GM12878 (cell line): ENCODE data around the gene SSBP2. TPM values are rescaled to one million over a fixed set of nuclear protein-coding genes. Genes with fewer than 3 reads are reported as not detected.

Experiments used
- ESRRA ChIP-seq: IDR thresholded peaks from 2 replicates; pipeline ENCODE4 v1.6.1; 2012; ENCODE audit warnings: mild to moderate bottlenecking, low read length, improper control_type of control experiment
- ETV6 ChIP-seq, 2 experiments: fragments of 450-650 bp in 1 of 2; IDR thresholded peaks in 1 of 2; conservative IDR thresholded peaks in 1 of 2; 2 replicates each; pipeline ENCODE4 v1.6.1; 2014; ENCODE audit warnings: antibody characterized with exemption in 1 of 2, borderline replicate concordance in 1 of 2, low read depth in 1 of 2, mild to moderate bottlenecking in 1 of 2, moderate library complexity in 1 of 2
- MTA2 ChIP-seq: fragments of 450-650 bp; IDR thresholded peaks from 2 replicates; pipeline ENCODE4 v1.6.1; 2016; ENCODE audit warnings: low read depth, mild to moderate bottlenecking, moderate library complexity
- NFXL1 ChIP-seq: fragments of 450-650 bp; IDR thresholded peaks from 2 replicates; pipeline ENCODE4 v1.6.1; 2017; ENCODE audit warnings: antibody characterized with exemption, mild to moderate bottlenecking, borderline replicate concordance
- RELA ChIP-seq: fragments of 450-650 bp; IDR thresholded peaks from 2 replicates; pipeline ENCODE4 v1.8.0; 2014; ENCODE audit warnings: borderline replicate concordance; ENCODE audit not compliant: partially characterized antibody
- RUNX3 ChIP-seq: IDR thresholded peaks from 2 replicates; pipeline ENCODE4 v1.6.1; 2012; ENCODE audit warnings: low read length, inconsistent platforms
- SMAD5 ChIP-seq: IDR thresholded peaks from 2 replicates; pipeline ENCODE4 v1.6.1; 2016; ENCODE audit warnings: antibody characterized with exemption, low read depth
- SMARCA5 ChIP-seq: fragments of 450-650 bp; IDR thresholded peaks from 2 replicates; pipeline ENCODE4 v1.6.1; 2017; ENCODE audit warnings: mild to moderate bottlenecking
- SRF ChIP-seq, 2 experiments: IDR thresholded peaks; 2 replicates each; pipeline ENCODE4 v1.6.1; 2011; ENCODE audit warnings: low read depth in 2 of 2, low read length in 2 of 2, mild to moderate bottlenecking in 1 of 2, moderate library complexity in 1 of 2
- STAT3 ChIP-seq: IDR thresholded peaks from 2 replicates; pipeline ENCODE4 v1.6.1; 2011; ENCODE audit warnings: low read depth, low read length, improper control_type of control experiment
- YBX1 ChIP-seq: fragments of 450-650 bp; IDR thresholded peaks from 2 replicates; pipeline ENCODE4 v1.6.1; 2016; ENCODE audit warnings: antibody characterized with exemption
- ZNF384 ChIP-seq: IDR thresholded peaks from 2 replicates; pipeline ENCODE4 v1.6.1; 2012; ENCODE audit warnings: low read depth, mild to moderate bottlenecking, low read length, improper control_type of control experiment, borderline replicate concordance
- polyA plus RNA-seq, 11 experiments: library from polyadenylated mRNA; depleted of rRNA in 4 of 11; unstranded in 6 of 11; stranded (reverse) in 5 of 11; fragments of >200 nt; fragmentation: Nextera tagmentation in 4 of 11; fragmentation: Illumina TruSeq in 1 of 11; extraction: Ambion mirVana in 4 of 11; extraction: Trizol in 1 of 11; gene quantifications; 1 replicate in 1 of 11; 2 replicates in 10 of 11; pipeline versions ENCODE4 v1.2.1 to v1.2.3, GENCODE V29; 2011 to 2016; ENCODE audit warnings: inconsistent platforms in 2 of 11, missing spikeins in 2 of 11, low read depth in 1 of 11
- total RNA-seq, 4 experiments: library from RNA; depleted of rRNA in 3 of 4; stranded (reverse); fragments of >200 nt in 3 of 4; fragmentation: Illumina TruSeq in 1 of 4; extraction: Trizol in 1 of 4; gene quantifications; 2 replicates each; pipeline versions ENCODE4 v1.2.1 to v1.2.3, GENCODE V29; 2013 to 2021
- TF ChIP-seq, protein P1 (sequence below): fragments of 450-650 bp; IDR thresholded peaks from 2 replicates; pipeline ENCODE4 v1.6.1; 2017; ENCODE audit warnings: mild to moderate bottlenecking, low read depth, inconsistent platforms; ENCODE audit not compliant: poor library complexity, severe bottlenecking
- TF ChIP-seq, protein P2 (sequence below): IDR thresholded peaks from 2 replicates; pipeline ENCODE4 v1.6.1; 2012; ENCODE audit warnings: low read depth, low read length, improper control_type of control experiment

SSBP2 gene
- total and polyA plus RNA-seq, 10 of the 15 experiments (the other 5 are each of a cell fraction or from before 2014, with no cell fraction given) = 52.2 to 132 (median 110) TPM

DNA sequence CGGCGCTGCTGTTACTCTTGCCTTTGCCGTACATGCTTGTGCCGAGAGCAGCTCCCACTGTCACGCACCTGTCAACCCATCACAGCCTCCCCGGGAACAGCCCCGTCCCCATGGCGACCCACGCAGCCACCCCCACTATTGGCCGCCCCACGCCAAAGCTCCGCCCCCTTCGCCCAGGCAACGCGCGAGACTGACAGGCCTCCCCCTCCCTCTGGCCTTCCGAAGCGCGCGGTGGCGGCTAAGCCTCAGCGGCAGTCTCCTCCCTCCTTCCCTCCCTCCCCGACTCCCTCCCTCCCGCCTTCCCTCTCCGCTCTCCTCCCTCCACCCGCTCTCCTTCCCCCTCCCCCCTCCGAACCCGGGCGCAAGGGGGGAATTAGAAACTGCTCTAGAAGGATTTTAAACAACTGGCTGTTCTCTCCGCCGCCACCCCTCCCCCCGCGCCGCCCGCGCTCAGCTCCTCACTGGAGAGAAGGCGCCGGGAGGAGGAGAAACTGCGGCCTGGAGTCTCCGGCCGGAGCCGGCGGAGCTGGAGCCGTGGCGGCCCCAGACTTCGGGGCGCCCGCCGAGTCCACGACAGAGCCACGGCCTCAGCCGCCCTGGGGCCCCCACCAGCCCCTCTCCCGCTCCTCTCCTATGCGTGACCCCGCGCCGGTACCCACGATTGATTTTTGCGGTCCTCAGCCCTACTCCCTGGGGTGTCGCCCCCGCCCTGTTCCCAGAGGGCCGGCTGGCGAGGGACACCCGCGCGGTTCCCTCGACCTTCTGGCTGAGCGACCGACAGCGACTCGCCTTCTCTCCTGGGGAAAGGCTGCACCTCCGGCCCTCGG is at the start of gene SSBP2 (continued):
- TF ChIP-seq, protein P1, sequence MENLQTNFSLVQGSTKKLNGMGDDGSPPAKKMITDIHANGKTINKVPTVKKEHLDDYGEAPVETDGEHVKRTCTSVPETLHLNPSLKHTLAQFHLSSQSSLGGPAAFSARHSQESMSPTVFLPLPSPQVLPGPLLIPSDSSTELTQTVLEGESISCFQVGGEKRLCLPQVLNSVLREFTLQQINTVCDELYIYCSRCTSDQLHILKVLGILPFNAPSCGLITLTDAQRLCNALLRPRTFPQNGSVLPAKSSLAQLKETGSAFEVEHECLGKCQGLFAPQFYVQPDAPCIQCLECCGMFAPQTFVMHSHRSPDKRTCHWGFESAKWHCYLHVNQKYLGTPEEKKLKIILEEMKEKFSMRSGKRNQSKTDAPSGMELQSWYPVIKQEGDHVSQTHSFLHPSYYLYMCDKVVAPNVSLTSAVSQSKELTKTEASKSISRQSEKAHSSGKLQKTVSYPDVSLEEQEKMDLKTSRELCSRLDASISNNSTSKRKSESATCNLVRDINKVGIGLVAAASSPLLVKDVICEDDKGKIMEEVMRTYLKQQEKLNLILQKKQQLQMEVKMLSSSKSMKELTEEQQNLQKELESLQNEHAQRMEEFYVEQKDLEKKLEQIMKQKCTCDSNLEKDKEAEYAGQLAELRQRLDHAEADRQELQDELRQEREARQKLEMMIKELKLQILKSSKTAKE = no peak
- TF ChIP-seq NFXL1 (no peak), ETV6 (conservative IDR thresholded peaks at IDR 0.05 in 1 of 2, IDR thresholded peaks at IDR 0.05 in 1 of 2; ENCODE audit: borderline replicate concordance in 1 of 2, low read depth in 1 of 2) (no peak), ESRRA (no peak), RELA (no peak), SRF (IDR thresholded peaks at IDR 0.05; ENCODE audit: low read depth in 2 of 2, low read length in 2 of 2) (no peak), ZNF384 (no peak), YBX1 (no peak), SMARCA5 (peak; percentile 69), SMAD5 (no peak), STAT3 (no peak), RUNX3 (peak; percentile 66), MTA2 (peak; percentile 8; the same call in 1 of the 2 replicates)
- TF ChIP-seq, protein P2, sequence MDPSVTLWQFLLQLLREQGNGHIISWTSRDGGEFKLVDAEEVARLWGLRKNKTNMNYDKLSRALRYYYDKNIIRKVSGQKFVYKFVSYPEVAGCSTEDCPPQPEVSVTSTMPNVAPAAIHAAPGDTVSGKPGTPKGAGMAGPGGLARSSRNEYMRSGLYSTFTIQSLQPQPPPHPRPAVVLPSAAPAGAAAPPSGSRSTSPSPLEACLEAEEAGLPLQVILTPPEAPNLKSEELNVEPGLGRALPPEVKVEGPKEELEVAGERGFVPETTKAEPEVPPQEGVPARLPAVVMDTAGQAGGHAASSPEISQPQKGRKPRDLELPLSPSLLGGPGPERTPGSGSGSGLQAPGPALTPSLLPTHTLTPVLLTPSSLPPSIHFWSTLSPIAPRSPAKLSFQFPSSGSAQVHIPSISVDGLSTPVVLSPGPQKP = peak; percentile 64; the same call in 1 of the 2 replicates
